ELR (cell line): ENCODE results near the gene SND1.

ENCODE experiments used
- DNase-seq: peaks from one replicate; pipeline ENCODE4 v3.0.0-alpha.2; 2015; ENCODE audit warnings: low read depth

SND1 gene

DNA sequence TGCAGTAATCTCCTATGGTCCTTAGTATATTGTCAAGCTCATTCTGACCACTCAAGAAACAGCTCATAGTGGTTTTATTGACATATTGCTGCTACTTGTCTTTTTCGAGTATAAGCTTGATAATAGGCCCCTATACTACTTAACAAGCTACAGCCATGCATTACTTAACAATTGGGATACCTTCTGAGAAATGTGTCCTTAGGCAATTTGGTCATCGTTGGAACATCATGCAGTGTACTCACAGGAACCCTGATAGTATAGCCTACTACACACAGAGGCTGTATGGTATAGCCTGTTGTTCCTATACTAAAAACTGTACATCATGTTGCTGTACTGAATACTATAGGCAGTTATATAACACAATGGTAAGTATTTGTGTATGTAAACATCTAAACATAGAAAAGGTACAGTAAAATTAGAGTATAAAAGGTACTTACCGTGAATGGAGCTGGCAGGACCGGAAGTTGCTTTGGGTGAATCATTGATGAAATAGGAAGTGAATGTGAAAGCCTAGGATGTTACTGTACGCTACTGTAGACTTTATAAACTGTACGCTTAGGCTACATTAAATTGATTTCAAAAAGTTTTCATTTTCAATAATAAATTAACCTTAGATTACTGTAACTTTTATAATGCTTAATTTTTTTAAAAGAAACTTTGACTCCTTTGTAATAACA is 218.4 kb downstream of the SND1 start:
- DNase-seq, result peak; percentile 46

DNA sequence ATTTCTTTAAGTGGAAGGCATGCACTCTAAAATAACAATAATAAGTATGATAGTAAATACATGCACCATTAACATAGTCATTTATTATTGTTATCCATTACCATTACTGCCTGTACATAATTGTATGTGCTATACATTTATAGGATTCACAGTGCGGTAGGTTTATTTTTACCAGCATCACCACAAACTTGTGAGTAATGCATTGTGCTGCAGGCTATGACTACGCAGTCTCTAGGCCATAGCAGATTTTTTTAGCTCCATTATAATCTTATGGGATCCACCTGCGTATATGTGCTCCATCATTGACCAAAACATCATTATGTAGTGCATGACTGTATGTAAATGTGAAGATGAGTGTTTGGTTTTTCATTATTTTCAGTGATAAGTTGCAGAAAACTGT is 219.2 kb downstream of the SND1 start:
- DNase-seq, result peak; percentile 53

DNA sequence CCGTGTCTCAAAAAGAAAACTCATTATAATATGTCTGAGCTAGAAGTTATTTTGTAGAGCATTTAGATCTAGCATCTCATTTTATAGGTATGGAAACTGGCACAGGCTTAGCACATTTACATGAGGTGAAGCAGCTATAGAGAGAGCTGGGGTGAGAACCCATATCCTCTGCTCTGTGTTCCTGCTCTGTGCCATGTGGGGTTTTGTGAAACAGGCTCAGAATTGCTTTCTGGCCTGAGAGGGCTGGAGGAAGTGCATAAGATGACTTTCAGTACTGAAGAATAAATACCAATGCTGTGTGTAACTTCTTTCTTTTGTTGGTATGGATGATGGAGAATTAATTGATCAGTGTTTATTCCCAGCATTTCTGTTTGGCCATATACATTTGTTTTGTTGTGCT is 220.1 kb downstream of the SND1 start:
- no peak for DNase-seq

DNA sequence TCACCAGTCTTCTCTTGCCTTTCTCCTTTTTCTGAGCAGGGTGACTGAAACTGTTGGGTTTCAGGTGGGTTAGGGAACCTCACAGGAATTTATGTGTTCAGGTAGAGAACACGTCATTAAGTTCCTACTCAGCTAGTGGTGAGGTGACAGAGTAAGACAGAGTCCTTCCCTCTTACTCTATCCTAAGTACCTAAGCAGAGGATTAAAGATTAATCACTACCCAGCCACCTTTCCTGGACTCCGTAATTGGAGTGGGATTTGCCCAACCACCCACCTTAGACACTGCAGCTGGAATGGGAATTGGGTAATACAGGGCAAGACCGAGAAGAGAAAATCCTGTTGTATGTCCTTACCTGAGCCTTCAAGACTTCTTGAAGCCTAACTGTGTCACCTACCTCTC is 221.2 kb downstream of the SND1 start:
- no peak for DNase-seq

DNA sequence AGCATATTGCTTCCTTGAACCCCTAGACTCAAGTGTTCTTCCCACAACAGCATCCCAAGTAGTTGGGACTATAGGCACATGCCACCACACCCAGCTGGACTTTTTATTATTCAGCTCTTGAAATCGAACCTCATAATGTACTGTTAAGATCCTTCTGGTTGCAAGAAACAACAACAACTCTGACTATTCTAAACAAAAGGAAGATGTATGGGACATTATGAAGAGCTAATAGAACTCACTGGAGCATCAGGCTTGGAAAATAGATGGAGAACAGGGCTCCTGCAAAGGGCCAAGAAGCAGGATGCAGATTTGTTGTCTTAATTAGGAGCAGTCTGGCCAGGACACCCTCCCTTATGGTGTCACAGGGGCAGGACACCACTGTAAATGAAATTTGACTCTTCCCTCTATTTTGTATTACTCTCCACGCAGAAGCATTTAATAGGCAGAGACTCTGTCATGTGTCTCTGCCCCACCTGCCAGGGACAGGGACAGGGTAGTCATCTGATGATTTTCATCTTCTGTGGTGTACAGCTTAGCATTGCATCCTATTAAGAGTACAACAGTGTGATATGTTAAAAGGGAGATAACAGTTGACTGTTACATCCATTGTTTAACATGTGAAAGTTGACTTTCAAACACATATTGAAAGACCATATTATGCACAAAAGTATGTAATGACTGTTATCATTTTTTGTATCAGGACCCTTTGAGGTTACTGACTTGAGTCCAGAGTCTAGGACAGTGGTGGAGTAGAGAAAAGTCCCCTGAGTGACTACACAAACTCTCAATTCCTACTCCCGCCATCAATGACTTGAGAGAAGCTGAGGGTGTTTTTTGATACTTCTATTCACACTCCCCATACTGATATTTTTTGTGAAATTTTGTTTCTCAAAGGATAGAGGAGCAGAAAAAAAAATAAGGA is 222.0 kb downstream of the SND1 start:
- no peak for DNase-seq

DNA sequence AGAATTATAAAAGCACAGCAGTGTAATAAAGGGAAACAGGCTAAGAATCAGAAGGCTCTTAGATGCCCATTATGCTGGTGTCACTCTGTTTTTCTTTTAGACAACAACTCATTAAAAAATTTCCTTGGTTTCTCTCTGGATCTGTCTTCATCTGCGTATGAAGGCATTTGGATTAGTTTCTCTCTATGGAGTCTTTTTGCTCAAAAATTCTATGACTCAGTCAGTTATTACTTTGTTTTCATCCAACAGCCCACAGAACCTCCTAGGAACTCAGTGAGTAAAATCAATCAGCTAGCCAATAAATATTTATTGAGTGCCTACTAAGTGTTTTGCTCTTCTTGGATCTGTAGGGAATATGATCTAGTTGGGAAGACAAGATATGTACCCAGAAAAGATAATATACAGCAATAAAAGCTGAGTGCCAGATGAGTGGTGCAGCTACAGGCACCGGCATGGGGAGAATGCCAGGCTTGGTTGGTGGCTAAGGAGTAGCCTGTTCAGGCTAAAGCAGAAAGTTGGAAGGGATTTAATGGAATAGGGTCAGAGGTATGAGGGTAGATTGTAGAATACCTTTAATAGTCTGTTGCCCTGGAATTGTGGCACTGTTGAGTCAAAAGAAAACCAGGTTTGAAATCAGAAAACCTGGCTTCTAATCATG is 223.1 kb downstream of the SND1 start:
- DNase-seq, result peak; percentile 47

DNA sequence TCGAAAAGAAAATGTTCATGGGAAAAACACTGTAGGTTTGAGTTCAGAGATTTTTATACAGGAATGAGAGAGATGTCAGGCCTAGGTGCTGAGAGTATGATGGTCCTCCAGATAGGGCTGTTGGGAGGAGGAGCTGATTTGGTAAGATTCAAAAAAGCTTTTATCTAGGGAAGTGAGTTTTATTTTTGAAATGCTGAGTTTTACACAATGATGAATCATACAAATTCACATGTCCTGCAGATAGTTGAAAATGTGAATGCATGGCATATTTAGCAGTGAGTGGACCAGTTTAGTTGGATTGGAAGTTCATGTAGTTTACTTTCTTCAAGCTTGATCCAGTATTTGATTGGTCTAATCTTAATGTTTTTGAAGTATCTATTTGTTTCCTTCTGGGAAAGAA is 224.4 kb downstream of the SND1 start:
- peak; percentile 58 for DNase-seq

DNA sequence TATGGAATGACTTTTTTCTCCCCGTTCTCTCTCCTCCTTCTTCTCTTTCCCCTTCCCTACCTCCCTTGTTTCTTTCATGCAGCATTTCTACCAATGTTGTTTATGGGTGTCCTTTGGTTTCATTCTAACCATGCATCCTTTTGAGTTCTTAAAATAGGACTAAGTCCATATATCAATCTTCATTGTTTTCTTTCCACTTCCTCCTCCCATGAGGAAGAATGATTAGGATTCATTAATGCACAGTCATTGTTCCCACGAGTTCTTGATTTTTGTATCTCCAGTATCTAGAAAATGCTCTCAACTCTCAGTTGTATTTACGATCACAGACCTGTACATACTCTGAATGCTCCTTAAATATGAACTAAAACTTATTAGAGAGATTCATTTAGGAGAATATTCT is 226.0 kb downstream of the SND1 start:
- DNase-seq, result no peak

DNA sequence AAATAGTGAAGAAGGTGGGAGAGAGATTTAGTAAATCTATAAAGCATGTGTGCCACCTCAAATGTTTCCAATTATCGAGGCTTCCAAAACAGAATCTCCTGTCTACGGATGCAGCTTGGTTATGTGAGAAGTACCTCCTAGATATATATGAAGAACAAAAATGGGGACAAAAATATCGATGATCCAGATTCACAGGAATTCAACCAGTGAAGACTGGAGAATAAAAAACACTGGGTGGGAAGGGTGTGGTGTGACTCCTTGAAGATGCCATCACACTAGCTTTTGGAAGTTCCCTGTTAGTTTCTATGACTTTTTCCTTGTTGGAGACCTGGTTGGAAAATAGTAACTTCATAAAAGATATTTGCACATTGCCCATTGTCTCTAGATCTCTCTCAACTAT is 226.8 kb downstream of the SND1 start:
- no peak for DNase-seq

DNA sequence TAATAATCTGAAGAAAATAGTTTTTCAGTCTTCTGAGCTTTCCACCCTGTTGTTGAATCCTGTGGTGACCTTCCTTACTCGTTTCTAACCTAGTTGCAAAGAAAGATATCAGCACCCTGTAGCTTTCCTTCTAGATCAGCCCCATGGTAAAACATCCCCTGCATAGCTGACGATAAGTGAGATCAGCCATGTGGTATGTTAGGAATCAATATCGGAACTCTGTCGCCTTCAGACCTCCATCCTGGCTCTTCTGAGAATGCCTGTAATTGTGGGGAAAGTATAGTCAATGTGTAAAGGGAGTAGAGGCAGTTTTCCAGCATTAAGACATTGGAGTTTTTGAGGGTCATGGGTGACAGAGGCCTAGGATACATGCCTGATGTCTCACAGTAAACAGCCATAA is 227.4 kb downstream of the SND1 start:
- no peak for DNase-seq

DNA sequence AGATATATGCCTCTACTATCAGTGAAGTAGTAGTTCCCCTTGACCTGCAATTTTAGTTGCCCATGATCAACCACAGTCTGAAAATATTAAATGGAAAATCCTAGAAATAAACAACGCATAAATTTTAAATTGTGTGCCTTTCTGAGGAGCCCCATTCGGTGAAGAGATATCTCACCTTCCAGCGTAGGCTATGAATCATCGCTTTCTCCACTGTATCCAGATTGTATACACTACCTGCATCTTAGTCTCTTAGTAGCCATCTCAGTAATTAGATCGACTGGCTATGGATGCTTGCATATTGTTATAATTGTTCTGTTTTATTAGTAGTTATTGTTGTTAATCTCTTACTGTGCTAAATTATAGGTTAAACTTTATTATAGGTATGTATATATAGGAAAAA is 227.9 kb downstream of the SND1 start:
- DNase-seq, result no peak

DNA sequence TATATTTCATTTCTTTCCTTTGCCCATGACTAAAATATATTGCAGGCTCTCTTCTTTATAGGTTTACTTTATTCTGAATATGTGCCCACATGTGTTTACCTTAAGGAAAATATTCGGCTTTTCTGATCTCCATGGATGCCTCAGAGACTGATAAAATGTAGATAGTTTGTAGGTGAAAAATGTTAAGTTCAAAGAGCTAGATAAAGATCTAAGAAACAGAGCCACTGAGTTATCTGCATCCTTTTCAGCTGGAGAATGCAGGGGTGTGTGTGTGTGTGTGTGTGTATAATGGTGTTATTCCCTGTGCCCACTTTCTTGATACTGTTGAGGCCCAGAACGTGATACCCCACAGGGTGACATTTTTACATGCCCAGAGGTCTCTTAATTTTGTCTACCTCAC is 228.5 kb downstream of the SND1 start:
- no peak for DNase-seq

DNA sequence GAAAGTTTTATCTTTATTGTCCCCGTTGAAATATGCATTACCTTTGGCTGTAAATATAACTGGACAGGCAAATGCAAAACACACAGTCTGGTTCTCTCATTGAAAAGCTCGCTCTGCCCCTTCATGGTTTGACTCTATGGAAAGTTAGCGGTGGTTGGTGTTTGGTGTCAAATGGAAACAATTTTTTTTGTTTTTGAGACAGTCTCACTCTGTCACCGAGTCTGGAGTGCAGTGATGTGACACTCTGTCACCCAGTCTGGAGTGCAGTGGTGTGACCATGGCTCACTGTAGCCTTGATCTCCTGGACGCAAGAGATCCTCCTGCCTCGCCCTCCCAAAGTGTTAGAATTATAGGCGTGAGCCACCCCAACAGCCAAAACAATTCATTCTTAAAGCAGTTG is 229.6 kb downstream of the SND1 start:
- no peak for DNase-seq

DNA sequence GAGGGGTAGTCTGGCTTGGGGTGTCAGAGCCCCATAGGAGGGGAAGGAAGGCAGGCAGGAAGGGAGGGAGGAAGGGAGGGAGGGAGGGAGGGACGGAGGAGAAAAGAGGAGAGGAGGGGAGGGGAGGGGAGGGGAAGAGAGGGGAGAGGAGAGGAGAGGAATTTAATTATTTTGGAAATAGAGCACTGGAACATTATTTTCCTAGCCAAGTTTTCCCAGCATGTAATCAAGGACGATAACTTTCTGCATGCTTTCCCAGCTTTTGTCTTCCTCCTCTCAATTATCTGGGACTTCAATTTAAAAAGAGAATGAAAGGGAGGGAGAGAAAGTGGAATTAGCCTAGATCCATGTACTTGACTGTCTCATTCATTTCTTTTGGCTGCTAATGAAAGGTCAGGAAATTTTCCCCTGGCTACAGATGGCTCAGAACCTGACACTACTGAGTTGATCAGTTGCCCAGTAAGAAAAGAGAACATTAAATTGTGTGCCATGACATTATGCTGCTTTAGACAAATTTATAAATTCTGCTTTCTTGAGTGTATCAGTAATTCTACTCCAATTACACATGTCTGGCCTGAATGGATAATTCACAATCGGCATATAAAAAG is 230.4 kb downstream of the SND1 start:
- DNase-seq, result no peak

DNA sequence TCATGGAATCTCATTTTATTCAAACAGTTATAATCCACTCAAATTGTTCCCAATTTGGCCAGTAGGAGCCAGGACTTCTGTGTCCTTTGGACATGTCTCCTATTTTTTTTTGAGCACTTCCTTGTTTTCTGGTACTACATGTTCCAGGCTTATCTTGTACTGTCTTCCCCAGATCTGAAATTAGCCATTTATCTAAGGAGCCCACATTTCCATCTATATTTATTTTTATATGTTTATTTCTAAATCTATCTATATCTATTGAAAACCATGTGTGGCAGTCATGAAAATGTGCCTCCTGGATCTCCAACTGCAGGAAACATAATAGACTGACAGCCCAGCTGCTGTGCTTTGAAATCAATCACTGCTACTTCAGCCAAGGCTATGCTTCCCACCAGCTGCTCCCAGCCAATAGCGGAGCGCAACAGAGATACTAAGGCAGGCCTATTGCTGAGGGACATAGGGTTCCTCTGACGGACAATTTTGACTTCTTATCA is 232.1 kb downstream of the SND1 start:
- no peak for DNase-seq

DNA sequence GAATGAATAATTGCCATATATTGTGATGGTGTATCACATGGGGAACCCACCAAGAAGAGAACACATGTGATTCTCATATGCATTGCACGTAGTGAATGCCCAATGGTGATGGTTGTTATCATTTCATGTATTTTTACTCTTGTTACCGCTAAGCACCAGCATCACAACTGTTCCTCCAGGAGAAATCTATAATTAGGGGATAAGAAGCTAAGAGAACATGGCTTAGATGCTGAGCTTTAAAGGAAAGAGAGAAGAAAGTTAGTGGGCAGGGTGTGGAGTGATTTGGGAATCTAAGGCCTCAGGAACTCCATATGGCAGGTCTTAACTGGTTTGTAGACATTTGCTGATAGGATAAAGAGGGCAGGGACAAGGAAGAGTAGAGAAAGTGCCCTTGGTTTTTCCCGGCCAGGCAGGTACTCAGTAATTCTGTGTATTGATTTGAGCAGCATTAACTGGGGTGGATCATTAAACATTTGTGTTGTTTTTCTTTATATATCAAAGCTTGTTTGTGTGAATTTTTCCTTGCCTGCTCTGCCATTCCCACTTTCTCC is 233.3 kb downstream of the SND1 start:
- no peak for DNase-seq

DNA sequence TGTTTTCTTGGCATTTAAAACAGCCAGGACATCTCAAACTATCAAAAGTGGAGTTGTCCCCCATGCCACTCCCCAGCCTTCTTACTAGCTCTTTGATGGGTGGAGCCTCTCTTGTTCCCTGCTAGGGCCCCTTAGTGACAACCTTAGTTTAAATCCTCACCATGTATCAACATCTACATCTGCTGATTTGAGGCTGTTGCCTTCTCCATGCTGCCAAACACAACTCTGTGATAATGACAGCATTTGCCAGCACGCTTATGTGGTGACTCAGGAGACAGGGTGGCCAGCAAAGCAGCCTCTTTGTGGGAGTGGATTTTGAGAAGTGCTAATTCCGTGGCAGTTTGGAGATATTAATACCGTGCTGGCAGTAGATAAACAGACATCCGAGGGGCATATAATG is 233.8 kb downstream of the SND1 start:
- peak; percentile 65 for DNase-seq

DNA sequence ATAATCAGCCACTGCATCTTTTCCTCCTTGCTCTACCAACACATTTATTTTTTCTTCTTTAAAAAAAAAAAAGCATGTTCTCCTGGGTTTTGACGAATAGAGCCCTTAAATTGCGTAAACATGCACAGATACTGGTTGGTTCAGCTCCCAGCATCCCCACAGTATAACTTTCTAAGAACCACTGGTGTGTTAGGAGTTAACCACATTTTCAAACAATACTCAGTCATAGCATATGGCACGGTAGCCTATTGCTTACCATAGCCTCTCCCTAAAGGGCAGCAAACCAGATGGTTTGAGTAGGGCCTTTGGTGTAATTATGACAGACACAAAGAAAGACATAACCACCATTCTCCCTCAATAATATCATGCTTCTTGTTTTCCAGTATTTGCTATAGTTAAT is 234.3 kb downstream of the SND1 start:
- DNase-seq, result no peak

DNA sequence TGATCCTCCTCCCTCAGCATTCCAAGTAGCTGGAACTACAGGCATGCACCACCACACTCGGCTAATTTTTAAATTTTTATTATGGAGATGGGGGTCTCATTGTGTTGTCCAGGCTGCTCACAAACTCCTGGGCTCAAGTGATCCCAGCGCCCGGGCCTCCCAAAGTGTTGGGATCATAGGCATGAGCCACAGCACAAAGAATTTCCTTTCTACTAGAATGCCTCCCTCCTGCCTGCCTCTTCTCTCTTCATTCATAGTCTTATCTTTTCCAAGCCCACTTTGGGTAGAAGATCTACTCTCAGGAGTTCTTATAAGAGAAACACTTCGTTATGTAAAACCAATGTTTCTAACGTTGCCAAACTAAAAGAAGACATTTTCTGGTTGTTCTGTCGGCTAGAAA is 235.1 kb downstream of the SND1 start:
- DNase-seq, result no peak

DNA sequence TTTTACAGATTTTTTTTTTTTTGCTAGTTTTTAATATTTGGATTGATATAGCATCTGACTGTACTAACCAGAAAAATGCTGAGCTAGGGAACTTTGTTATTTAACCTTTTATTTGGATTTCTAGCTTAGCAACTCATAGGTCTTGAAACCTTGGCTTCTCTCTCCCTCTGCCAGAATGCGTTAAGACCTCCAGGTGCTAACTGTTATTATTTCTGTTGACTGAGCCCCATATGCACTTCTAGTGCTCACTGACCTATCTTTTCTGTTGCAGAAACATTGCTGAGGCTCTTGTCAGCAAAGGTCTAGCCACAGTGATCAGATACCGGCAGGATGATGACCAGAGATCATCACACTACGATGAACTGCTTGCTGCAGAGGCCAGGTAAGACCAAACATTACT is 235.6 kb downstream of the SND1 start:
- DNase-seq, result no peak

DNA sequence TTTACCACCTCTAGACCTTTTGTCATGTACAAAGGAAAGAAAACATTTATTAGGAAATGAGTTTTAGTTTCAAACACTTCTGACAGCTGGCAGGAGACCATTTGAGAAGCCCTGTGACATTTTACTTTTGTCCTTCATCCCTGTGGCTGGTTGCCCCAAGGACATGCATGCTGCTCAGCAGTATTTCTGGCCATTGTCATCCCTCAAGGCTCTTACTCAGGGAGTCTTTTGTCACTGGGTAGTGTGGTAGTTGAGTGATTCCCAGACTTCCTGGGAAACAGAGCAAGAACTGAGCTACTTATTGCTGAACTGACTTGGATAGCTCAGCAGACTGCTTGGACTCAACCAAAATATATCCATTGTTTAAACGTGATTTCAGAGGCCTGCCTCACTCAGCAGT is 236.4 kb downstream of the SND1 start:
- DNase-seq, result no peak

DNA sequence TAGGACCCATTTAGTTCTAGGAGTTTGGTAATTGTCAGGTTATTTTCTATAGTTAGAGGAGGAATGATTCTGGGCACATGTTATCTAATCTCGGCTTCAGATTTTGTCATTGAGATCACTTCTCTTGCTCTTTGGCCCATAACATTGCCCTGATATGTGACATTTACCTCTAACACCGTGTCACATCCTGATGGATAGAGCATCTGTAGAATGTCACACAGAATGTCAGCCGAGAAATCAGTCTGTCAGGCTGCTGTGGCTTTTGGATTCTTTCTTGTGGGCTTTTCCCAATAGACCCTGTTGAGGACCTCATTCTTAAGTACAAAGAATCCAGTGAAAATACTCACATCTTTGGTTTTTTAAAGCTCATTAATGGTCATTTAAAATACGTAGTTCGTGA is 236.8 kb downstream of the SND1 start:
- DNase-seq, result no peak
